ENCODE results near the gene DPH5.
"Not testable (repeated sequence)": the region's sequence is repeated elsewhere in the genome, so short reads cannot be mapped to it uniquely, and the experiment has no call there.

Gene DPH5

DNA sequence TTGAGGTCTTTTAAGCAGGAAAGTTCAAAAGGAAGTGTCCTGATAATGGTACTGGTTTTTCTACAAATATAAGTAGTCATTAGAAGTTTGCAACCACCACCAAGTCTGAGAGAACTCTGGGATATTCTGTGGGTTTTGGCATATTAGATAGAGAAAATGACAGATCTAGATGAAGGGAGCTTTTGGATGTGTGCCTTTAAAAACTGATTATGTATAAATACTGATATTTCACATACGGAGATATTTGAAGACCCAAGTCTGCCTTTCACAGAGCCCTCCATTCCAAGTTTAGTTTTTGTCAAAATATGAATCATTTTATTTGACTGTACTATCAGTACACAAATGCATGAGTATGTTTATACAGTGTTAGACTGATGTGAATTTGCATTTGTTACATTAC is 48.6 kb downstream of the DPH5 start:
- no peak for DNase-seq

DNA sequence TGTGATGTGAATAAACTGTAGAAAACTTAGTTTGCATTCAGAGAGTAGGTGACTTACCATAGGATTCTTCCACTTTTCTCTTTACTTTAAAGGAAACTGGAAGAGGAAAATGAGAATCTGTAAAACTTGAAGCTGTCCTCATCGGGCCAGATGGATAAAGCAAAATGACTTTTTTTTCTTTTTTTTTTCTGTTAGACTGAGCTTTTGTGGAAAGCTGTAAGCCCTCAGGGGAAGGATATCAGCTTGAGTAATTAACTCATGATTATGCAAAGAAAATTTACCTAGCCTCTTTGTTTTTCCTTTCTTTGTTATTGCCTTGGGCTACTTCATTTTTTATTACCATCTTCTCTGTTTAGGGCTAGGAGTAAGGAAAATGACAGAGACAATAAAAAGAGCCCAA is 53.4 kb downstream of the DPH5 start:
- DNase-seq = no peak

DNA sequence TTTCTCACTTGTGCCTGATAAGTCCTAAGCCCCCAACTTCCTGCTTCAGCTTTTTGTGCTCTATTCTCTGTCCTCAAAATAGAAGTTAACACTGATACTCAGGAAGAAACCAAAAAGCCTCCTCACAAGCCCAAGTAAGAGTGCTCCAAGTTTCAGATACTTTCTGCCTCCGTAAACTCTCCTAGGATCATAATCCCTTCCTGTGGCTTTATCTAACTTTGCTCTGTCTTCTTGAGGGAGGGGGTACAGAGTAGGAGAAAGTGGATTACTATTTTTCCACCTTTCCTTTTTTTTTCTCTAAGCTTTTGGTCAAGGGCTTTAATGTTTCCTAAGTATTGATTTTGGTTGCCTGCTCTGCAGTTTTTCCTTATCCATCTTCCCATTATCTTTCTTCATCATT is 54.6 kb downstream of the DPH5 start:
- no peak for DNase-seq

DNA sequence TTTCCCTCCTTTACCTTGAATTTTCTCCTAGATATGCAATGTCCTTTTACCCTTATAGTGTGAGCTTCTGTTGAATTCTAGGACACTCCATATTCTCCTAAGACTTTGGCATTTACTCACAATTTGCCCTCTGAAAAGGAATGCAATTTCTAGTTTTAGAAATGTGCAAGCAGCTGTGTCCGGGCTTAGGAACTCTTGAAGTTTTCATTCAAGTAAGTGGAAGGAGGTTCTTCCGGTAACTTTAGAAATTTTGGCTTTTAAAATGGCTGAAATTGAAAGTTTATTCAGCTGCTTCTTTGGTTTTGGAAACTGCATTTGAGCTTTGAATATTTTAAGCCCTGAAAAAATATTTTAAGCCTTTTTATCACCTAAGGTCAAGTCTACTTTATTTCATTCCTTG is 56.3 kb downstream of the DPH5 start:
- DNase-seq = no peak

DNA sequence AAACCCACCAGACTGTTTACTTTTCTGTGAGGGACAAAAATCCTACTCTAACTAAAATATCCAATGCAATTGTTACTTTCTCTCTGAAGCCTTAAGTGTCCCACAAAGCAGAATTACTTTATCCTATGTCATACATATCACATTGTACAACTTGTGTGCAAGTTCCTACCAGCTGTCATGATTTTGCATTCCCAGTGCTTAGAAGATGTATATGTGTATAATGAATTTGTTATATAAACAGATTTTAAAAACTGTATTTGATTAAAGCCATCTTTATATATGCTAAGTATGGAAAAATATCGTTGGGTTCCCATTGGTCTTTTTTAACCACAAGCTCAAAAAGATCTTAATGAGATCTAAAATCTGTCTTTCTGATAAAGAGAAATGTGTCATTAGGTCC is 57.0 kb downstream of the DPH5 start:
- no peak for DNase-seq

DNA sequence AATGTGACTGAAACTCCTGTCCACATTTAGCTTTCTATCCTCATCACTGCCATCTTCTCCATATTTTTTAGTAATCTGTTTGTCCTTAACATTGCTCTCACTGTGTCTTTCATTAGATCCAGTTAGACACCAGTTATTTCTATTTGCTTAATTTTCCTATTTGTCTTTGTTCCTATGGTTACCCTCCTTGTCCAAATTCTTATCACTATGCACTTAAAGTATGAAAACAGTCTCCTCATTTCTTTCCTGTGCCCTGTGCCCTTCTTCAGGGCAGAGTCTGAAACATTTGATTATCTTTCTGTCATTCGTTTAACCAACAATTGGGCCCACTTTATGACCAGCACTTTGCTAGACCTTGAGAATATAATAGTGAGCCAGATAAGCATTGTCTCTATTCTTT is 65.5 kb downstream of the DPH5 start:
- no peak for DNase-seq

DNA sequence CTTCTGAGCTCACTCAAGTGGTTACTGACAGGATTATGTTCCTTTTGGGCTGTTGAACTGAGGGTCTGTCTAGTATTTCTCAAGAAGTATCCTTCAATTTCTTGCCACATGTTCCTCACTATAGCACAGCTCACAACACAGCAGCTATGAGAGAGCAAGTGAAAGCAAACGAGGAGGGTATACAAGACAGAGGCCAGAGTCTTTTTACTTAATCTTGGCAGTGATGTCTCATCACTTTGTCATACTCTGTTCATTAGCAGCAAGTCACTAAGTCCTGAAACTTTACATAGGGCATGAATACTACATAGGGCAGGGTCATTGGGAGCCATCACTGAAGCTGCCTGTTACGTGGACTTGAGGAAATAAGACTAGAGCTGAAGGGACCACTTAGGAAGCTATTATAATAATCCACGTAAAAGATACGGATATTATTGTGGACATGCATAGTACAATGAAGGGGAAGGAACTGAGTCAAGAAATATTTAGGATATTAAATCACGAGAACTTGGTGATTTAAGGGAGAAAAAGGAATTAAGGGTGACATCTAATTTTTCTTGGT is 66.0 kb downstream of the DPH5 start:
- no peak for DNase-seq

DNA sequence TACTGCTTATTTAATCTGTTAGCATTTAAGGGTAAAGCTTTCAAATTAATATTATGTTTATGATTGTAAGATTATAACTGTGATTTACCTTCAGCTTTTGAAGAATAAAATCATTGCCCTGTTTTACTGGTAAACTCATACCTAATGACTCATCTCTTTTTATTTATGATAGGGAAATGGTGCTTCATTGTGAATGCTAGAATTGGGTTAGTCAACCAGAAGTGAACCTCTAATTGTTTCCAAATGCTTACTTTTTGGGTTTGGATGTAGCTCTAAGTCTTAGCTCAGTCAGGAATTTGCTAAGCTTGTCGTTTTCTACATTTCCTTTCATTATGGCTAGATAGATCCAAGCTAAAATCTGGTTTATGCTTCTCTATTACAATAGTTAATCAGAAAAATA is 70.3 kb downstream of the DPH5 start:
- no peak for DNase-seq

DNA sequence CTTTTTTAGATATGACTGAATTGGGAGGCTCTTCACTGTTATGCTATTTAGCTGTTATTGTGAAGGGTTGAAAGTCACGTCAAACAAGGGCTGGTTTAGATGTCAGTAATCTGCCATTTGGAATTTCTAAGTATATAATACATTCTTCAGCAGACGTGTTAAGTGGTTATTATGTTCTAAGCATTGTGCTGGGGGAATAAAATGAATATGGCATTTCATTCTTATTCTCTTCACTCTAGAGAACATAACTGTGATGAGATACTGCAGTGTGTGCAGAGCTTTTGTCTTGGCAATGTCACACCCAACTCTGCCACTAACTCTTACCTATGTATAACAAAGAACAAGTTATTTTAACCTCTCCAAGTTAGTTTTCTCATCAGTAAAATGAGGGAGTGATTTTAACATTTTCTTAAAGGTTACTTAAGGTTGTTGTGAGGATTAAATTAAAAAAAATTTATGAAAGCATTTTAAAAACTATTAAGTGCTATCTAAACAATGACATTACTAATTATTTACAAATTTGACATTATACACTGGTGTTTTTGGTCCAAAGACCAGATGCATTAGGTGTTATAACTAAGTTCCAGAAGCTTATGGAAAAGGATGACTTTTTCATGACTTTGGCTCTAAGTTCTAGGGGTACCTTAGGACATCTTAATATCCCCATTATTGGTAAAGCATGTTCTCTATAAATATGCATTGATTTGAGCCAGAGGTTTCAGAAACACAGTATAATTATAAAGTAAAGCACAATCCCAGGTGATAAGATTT is 71.4 kb downstream of the DPH5 start:
- no peak for DNase-seq

DNA sequence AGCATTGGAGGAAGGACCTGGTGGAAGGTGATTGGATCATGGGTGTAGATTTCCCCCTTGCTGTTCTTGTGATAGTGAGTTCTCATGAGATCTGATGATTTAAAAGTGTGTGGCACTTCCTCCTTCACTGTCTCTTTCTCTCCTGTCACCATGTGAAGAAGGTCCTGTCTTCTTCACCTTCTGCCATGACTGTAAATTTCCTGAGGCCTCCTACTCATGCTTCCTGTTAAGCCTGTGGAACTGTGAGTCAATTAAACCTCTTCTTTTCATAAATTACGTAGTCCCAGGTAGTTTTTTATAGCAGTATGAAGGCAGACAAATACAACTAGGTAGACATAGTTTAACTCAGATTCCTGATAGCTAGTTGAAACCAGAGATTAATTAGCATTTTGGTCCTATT is 72.6 kb downstream of the DPH5 start:
- DNase-seq = peak in 1 of 2 donors; percentile 57

DNA sequence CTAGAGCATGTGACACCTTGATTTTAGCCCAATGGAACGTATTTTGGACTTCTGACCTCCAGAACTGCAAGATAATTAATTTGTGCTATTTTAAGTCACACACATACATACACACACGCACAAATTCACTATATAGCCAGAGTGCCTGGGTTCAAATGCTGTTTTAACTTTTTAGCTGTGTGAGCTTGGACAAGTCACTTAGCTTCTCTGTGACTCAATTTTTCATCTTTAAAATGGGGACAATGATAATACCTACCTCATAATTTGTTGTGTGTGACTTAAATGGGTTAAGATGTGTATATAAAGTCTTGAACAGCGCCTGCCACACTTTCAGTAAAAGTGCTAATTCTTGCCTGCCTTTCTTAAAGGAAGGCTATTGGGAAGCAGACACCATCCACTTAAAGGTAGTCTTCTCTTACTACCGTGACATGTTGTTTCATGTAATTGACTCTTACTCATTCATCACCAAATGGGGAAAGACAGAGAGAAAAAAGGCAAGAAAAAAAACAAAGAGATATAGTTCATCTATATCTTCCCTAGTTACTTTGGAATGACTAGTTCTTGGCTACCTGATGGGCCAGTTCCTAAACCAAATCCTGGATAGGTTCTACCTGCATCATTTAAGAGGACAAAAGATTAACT is 73.4 kb downstream of the DPH5 start:
- no peak for DNase-seq

DNA sequence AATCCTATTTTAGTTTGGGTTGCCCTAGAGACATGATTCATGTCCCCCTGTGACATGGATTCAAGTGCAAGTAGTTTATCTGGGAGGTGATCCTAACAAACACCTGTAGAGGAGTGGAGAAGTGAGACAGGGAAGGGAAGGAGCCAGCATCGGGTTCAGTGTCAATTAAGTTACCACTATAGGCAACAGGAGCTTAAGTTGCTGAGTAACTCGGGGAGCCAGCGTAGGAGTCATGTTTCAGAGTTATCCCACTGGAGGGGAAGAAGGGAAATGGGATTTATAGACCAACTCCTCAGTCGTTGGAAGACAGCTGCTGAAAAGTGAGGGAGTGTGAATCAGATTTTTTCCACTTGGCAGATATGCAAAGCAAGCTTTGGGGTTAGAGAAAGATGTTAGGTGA is 74.8 kb downstream of the DPH5 start:
- DNase-seq = no peak

DNA sequence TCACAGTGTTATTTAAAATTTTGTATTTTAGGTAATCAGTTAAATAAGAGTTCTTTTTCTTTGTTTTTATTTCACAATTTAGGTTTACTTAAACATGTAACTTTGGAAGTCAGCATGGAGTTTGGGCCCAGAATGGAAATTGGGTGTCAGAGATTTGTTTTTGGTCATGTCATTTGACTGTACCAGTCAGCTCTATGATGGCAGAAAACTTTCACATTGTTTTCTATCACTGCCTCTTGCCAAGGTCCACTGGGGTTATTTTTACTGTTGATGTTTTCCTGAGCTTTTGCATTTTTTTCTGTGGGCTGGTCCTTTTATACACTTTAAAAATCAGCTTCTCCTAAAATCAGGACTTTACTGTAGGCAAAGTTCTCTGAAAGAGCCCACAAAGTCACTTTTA is 75.2 kb downstream of the DPH5 start:
- no peak for DNase-seq

DNA sequence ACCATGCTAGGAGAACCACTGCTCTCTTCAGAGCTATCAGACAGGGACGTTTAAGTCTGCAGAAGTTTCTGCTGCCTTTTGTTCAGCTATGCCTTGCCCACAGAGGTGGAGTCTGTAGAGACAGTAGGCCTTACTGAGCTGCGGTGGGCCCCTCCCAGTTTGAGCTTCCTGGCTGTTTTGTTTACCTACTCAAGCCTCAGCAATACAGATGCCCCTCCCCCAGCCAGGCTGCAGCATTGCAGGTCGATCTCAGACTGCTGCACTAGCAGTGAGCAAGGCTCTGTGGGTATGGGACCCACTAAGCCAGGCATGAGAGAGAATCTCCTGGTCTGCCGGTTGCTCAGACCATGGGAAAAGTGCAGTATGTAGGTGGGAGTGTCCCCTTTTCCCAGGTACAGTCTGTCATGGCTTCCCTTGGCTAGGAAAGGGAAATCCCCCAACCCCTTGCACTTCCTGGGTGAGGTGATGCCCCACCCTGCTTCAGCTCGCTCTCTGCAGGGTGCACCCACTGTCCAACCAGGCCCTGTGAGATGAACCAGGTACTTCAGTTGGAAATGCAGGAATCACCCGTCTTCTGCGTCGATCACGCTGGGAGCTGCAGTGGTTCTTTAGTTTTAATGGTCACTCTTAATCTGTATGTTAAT is 75.9 kb downstream of the DPH5 start:
- DNase-seq = not testable (repeated sequence)

DNA sequence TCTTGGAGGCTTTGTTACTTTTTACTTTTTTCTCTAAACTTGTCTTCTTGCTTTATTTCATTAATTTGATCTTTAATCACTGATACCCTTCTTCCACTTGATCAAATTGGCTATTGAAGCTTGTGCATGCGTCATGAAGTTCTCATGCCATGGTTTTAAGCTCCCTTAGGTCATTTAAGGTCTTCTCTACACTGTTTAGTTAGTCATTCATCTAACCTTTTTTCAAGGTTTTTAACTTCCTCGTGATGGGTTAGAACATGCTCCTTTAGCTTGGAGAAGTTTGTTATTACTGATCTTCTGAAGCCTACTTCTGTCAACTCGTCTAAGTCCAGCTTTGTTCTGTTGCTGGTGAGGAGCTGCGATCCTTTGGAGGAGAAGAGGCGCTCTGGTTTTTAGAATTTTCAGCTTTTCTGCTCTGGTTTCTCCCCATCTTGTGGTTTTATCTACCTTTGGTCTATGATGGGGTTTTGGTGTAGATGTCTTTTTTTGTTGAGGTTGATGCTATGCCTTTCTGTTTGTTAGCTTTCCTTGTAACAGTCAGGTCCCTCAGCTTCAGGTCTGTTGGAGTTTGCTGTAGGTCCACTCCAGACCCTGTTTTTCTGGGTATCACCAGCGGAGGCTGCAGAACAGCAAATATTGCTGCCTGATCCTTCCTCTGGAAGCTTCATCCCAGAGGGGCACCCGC is 76.7 kb downstream of the DPH5 start:
- DNase-seq = not testable (repeated sequence)

DNA sequence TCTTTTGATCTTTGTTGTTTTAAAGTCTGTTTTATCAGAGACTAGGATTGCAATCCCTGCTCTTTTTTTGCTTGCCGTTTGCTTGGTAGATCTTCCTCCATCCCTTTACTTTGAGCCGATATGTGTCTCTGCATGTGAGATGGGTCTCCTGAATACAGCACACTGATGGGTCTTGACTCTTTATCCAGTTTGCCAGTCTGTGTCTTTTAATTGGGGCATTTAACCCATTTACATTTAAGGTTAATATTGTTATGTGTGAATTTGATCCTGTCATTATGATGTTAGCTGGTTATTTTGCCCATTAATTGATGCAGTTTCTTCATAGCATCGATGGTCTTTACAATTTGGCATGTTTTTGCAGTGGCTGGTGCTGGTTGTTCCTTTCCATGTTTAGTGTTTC is 77.8 kb downstream of the DPH5 start:
- not testable (repeated sequence) for DNase-seq

DNA sequence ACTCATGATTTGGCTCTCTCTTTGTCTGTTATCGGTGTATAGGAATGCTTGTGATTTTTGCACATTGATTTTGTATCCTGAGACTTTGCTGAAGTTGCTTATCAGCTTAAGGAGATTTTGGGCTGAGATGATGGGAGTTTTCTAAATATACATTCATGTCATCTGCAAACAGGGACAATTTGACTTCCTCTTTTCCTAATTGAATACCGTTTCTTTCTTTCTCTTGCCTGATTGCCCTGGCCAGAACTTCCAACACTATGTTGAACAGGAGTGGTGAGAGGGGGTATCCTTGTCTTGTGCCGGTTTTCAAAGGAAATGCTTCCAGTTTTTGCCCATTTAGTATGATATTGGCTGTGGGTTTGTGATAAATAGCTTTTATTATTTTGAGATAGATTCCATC is 79.5 kb downstream of the DPH5 start:
- not testable (repeated sequence) for DNase-seq

DNA sequence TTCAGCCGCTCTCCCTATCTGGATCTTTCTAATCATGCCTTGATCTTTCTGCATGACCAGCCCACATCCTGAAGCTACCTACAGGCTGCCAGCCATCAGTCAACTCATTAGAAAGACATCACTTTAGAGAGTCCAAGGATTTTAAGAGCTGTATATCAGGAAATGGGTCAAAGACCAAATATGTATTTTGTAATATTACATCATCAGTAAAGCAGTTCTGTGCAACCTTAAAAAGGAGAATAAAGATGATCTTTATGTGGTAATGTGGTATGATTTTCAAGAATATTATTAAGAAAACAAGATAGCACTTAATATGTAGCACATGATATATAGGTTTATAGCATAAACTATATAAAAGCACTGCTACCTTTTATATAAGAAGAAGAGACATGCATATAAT is 82.1 kb downstream of the DPH5 start:
- no peak for DNase-seq

DNA sequence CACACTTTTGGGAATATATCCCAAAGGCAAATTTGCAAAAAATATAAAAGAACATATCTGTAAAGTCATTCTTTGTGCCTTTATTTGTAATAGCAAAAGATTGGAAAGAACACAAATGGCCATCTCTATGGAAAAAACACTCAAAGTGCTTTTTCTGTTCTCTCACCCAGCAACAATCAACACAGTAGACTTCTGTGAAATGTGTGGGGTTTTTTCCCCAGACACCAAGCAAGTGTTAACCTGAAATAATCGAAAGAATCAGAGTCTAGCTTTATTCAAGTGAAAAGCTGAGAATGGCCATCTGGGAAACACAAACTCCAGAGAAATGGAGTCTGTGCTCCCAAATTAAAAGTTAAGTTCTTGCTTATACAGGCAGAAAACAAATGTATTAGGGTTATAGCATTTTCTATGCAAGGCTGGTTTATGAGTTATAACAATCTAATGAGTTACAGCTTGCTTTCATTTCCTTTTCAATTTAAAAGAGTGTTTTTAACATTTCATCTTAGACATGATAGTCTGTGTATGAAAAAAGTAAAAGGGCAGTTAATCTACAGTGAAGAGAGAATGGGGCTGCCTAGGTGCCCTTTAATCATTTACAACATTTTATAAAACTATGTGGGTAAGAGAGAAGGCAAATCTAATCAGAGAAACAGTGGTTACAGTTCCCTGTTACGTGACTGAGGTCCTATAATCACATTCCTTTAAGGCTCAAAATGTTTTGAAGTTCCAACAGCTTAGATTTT is 83.1 kb downstream of the DPH5 start:
- DNase-seq = no peak

DNA sequence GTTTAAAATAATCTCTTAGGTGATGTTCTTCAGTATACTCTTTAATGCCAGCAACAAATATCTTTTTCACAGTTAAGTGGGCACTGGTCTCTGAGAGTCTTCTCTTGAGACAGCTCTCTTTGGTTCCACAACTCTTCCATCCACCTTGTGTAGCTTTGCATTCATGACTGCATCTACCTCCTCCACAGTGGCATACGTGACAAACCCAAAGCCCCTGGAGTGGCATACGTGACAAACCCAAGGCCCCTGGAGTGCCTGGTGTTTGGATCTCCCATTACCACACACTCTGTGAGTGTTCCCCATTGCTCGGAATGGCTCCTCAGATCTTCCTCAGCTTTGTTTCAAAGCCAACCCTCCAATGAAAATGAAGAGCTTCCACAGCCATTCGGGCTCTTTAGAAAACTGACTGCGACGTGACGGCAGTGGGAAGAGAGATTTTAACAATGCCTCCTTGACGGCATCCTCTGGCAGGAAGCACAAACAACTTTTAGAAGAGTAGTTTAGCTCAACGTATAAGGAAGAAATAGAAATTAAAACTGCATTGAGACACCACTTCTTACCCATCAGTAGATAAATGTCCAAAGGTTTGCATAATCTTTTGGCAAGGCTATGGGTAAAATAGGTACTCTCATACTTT is 83.9 kb downstream of the DPH5 start:
- DNase-seq = no peak

DNA sequence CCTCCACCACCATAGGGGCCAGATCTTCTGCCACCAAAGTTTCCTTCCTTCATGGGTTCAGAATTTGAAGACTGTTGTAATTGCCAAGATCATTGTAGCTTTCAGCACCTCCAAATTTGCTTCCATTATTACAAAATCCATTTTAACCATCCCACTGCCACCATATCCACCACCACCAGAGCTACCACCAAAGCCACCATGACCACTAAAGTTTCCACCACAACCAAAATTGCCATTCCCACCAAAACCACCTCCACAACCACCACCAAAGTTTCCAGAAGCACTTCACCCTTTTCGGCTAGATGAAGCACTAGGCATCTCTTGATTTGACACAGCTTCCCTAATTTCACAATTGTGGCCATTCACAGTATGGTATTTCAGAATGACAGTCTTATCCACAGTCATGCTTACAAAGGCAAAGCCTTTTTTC is 84.5 kb downstream of the DPH5 start:
- DNase-seq = no peak
